PC-3 (cell line): ENCODE results near the gene SCO2. TPM values are rescaled to one million over a fixed set of nuclear protein-coding genes. Genes with fewer than 3 reads are reported as not detected.
A peak's percentile ranks its signal among the peaks of the same experiment; 100 is the strongest.

Experiments
- ATAC-seq: fragments of 200-7000 bp; cut with Tn5 transposase; 2 replicates; pipeline ENCODE4 v1.9.1; 2020; ENCODE audit warnings: mild to moderate bottlenecking, moderate library complexity
- BruUV-seq: library from RNA; stranded (reverse); fragments of 400-500 nt; replicated peaks from 2 replicates; lab custom pipeline; 2021; lab: Mats Ljungman, UMichigan
- CTCF ChIA-PET: fragments of 300-600 bp; sonication (Branson Sonifier 250); formaldehyde crosslinking; loops from one replicate; lab custom pipeline; 2022; ENCODE audit warnings: antibody characterized with exemption; lab: Charles Lee
- POLR2A ChIA-PET: fragments of 300-600 bp; sonication (Branson Sonifier 250); formaldehyde crosslinking; loops from one replicate; lab custom pipeline; 2022; ENCODE audit warnings: antibody characterized with exemption; ENCODE audit not compliant: unreplicated experiment; lab: Charles Lee
- DNase-seq: peaks from one replicate; pipeline ENCODE4 v3.0.0-alpha.2; 2015
- H2AFZ ChIP-seq: fragments of 300-600 bp; sonication (generic); 2 replicates; pipeline ENCODE4 v1.6.0; 2016; ENCODE audit warnings: antibody characterized with exemption, low read length
- H3F3A ChIP-seq: fragments of 300-600 bp; sonication (generic); one replicate; pipeline ENCODE4 v1.6.0; 2017; ENCODE audit warnings: antibody characterized with exemption, low read length, control low read depth, mild to moderate bottlenecking; ENCODE audit not compliant: unreplicated experiment
- H3K27ac ChIP-seq: fragments of 300-600 bp; sonication (generic); 2 replicates; pipeline ENCODE4 v1.5.1; 2016; ENCODE audit warnings: mild to moderate bottlenecking, low read length
- H3K27me3 ChIP-seq: fragments of 300-600 bp; sonication (generic); 2 replicates; pipeline ENCODE4 v1.6.1; 2016; ENCODE audit warnings: low read length, mixed read lengths
- H3K36me3 ChIP-seq: fragments of 300-600 bp; sonication (generic); 2 replicates; pipeline ENCODE4 v1.6.1; 2016; ENCODE audit warnings: low read depth, mixed run types, low read length, mixed read lengths
- H3K4me1 ChIP-seq: fragments of 300-600 bp; sonication (generic); 2 replicates; pipeline ENCODE4 v1.5.1; 2016; ENCODE audit warnings: low read length; ENCODE audit not compliant: insufficient read depth
- H3K4me2 ChIP-seq: fragments of 300-600 bp; sonication (generic); 2 replicates; pipeline ENCODE4 v1.6.0; 2016; ENCODE audit warnings: low read length
- H3K4me3 ChIP-seq: fragments of 300-600 bp; sonication (generic); 2 replicates; pipeline ENCODE4 v1.5.1; 2016; ENCODE audit warnings: mild to moderate bottlenecking, low read length, mixed read lengths
- H3K79me2 ChIP-seq: fragments of 300-600 bp; sonication (generic); 2 replicates; pipeline ENCODE4 v1.6.1; 2017; ENCODE audit warnings: low read length, mixed read lengths
- H3K9ac ChIP-seq: fragments of 300-600 bp; sonication (generic); 2 replicates; pipeline ENCODE4 v1.6.0; 2016; ENCODE audit warnings: mild to moderate bottlenecking, low read length
- H3K9me2 ChIP-seq: fragments of 300-600 bp; sonication (generic); replicated peaks from 2 replicates; pipeline ENCODE4 v1.6.1; 2016; ENCODE audit warnings: mixed run types, low read length, mixed read lengths
- H3K9me3 ChIP-seq: fragments of 300-600 bp; sonication (generic); 2 replicates; pipeline ENCODE4 v1.6.1; 2016; ENCODE audit warnings: low read length, mixed read lengths
- H4K20me1 ChIP-seq: fragments of 300-600 bp; sonication (generic); 2 replicates; pipeline ENCODE4 v1.6.1; 2016; ENCODE audit warnings: low read length, mixed read lengths
- CTCF ChIP-seq: fragments of 300-600 bp; sonication (generic); conservative IDR thresholded peaks from 2 replicates; pipeline ENCODE4 v1.5.1; 2017; ENCODE audit warnings: antibody characterized with exemption, low read depth, mild to moderate bottlenecking, low read length
- EZH2 ChIP-seq: fragments of 300-600 bp; sonication (generic); IDR thresholded peaks from one replicate; pipeline ENCODE4 v1.6.1; 2017; ENCODE audit warnings: antibody characterized with exemption, mild to moderate bottlenecking, low read length; ENCODE audit not compliant: unreplicated experiment
- EZH2phosphoT487 ChIP-seq: fragments of 300-600 bp; sonication (generic); IDR thresholded peaks from 2 replicates; pipeline ENCODE4 v1.6.1; 2018; ENCODE audit warnings: mild to moderate bottlenecking, antibody characterized with exemption, low read length, borderline replicate concordance
- intact Hi-C: fragments of 100-400 bp; cut with micrococcal nuclease; formaldehyde crosslinking; loops from 2 replicates; pipeline ENCODE4 v1.9.0; 2023
- total RNA-seq: library from RNA; depleted of rRNA; stranded (reverse); fragments of >200 nt; gene quantifications from 2 replicates; pipeline ENCODE4 v1.2.3, GENCODE V29; 2014

SCO2 gene
- total RNA-seq, 1 experiment from 2014 or later = 5.8 TPM

- no peaks in the 10 kb centered on the region for H3F3A ChIP-seq
- TSS peak; percentile 69 for BruUV-seq
- 0 out of 2 replicates have a peak overlapping the region, but pooled peaks have one; percentile 18 for H3K27ac ChIP-seq
- peak overlapping the region; percentile 95 for H3K9ac ChIP-seq
- peak overlapping the region; percentile 97 for H3K4me3 ChIP-seq
- peaks cover 38% of the 10 kb centered on the region for H3K79me2 ChIP-seq
- no peaks in the 10 kb centered on the region for H3K9me2 ChIP-seq
- H3K36me3 ChIP-seq = no peaks in the 10 kb centered on the region
- ChIA-PET CTCF (no interaction called here), POLR2A (no interaction called here)
- H3K4me2 ChIP-seq = peak overlapping the region; percentile 95
- TF ChIP-seq CTCF = no peak
- no peak for TF ChIP-seq EZH2
- TF ChIP-seq EZH2phosphoT487 = no peak
- H4K20me1 ChIP-seq = no peaks in the 10 kb centered on the region
- peak overlapping the region; percentile 81 for H2AFZ ChIP-seq
- peaks cover 7% of the 10 kb centered on the region for H3K4me1 ChIP-seq
- intact Hi-C loops = no loop called here
- ATAC-seq (peak; percentile 34; the same call in 1 of the 2 replicates), DNase-seq (no peak)
- no peaks in the 10 kb centered on the region for H3K9me3 ChIP-seq
- no peaks in the 10 kb centered on the region for H3K27me3 ChIP-seq
Observed at GRCh38 chr22:50506611-50507420, 18.6 kb downstream of the SCO2 start.

GRCh38 chr22:50505776-50506610, 19.4 kb downstream of the SCO2 start:
- Histone ChIP-seq H3K4me2 (peak overlapping the region; percentile 95), H3K4me1 (peaks cover 7% of the 10 kb centered on the region), H2AFZ (no peak overlapping the region), H3K79me2 (peaks cover 37% of the 10 kb centered on the region), H3F3A (no peaks in the 10 kb centered on the region), H3K4me3 (peak overlapping the region; percentile 97), H3K9me3 (no peaks in the 10 kb centered on the region), H3K36me3 (no peaks in the 10 kb centered on the region), H3K9ac (peak overlapping the region; percentile 95; the same call in 1 of the 2 replicates), H3K9me2 (no peaks in the 10 kb centered on the region), H4K20me1 (no peaks in the 10 kb centered on the region), H3K27me3 (no peaks in the 10 kb centered on the region), H3K27ac (no peak overlapping the region)
- POLR2A ChIA-PET = no interaction called here
- CTCF ChIA-PET = no interaction called here
- no peak for TF ChIP-seq EZH2
- no peak for TF ChIP-seq CTCF
- TF ChIP-seq EZH2phosphoT487 = no peak
- intact Hi-C loops = no loop called here
- ATAC-seq (no peak), DNase-seq (no peak)
- BruUV-seq = no TSS peak
